SHP77 (cell line): ENCODE measurements around the gene ZNF619.

Source experiments
- DNase-seq, 2 experiments: peaks; one replicate each; lab custom pipeline; 2025; lab: John Stamatoyannopoulos, UW

The ZNF619 gene

DNA sequence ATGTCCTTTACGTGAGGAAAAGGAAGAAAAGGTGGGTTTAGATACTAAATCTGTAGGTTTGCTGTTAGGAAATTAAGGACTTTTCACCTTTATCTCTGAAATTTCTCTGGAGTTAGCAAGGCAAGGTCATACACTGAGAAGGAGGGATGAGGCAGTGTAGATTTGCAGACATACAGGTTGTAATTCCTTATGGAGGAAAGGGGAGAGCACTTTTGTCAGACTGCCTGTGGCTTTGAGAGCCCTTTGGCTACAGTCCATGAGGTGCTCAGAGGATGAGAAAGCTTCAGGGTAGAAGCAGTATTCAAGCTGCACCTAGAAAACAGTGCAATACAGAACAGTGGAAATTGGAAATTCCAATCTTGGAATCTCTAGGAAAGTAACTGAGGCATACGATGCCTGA lies 11.5 kb upstream of the ZNF619 start:
- no peak for DNase-seq

DNA sequence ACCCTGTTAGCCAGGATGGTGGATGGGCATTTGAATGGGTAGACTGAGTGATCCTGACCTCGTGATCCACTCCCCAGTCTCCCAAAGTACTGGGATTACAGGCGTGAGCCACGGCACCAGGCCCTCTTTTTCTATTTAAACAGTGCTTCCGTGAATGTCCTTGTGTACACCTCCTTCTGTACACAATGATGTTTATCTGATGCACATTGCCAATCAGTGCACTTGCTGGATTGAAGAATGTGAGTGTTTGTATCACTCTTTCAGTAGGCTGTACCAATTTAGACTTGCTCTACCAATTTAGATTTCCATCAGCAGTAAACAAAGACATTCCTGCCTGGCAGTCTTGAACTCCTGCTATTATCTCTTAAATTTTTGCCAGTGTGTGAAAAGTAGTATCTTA lies 8.9 kb upstream of the ZNF619 start:
- DNase-seq = no peak

DNA sequence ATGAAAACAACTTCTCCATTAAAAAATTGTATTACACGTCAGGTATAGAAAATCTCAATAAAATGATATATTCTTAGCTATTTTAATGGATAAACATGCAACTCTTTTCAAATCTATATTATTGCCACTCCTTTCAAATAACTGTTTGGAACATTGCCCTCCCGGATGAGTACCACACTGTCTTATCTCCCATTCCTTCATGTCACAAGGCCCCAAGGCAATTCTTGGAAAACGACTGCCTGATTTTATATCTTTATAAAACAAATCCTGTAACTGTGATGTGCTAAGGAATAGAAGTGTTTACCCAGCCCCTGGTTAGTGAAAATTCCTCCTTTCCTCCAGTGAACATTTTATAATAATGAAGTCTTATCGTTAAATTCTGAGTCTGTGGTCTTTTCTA lies 6.2 kb upstream of the ZNF619 start:
- no peak for DNase-seq

DNA sequence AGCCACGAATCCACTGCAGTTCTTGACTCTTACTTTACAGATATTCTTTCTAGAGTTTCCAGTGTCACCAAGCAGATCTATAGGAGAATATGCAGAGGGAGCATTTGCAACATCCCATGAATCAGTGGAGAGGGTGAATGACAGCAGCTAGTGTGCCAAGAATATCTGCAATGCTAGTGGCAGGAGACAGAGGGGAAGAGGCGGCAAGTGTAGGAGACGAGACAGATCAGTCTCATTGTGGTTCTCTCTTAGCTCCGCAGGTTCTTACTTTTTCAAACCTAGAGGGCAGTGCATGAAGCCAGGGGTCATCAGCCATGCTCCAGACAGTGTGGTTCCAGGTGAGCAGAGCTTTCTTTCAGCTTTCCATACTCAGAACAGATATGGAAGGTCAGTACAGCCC lies 744 bp downstream of the ZNF619 start:
- no peak for DNase-seq

- no peak for DNase-seq
Observed at GRCh38 chr3:40487172-40487571, 10.2 kb downstream of the ZNF619 start.

- no peak for DNase-seq
Observed at GRCh38 chr3:40490916-40491315, 14.0 kb downstream of the ZNF619 start.

DNA sequence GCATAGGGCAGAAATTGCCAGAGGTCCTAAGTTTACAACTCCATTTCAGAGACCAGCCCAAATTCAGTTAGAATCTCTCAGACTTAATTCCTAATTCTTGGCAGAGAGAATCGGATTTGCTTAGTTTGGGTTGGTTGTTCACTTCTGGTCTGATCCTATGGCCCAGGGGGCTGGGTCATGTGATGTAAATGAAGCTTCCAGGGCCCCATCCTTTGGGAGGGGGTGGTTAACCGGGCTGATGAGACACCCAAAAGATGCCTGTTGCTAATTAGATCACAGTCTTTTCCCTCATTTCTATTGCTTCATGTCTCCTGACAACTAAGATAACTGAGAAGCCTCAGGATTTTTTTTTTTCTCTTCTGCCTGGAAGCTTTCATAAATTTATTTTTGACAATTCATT lies 17.8 kb downstream of the ZNF619 start:
- DNase-seq = no peak

GRCh38 chr3:40497288-40497687 lies 20.4 kb downstream of the ZNF619 start:
- no peak for DNase-seq

DNA sequence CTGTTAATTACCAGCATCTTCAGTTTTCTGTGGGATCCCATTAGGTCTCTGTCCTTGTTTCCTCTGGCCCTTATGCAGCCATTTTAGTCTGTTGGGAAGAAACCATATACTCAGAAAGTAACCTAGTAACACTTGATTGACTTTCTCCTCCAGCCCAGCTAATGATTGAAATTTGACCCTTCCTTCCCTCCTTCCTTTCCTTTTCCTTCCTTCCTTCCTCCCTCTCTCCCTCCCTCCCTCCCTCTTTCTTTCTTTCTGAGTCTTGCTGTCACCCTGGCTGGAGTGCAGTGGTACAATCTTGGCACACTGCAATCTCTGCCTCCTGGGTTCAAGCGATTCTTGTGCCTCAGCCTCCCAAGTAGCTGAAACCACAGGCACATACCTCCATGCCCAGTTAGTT lies 23.0 kb downstream of the ZNF619 start:
- no peak for DNase-seq

GRCh38 chr3:40502034-40502433 lies 25.1 kb downstream of the ZNF619 start:
- no peak for DNase-seq

- no peak for DNase-seq
Observed at GRCh38 chr3:40504636-40505430, 27.9 kb downstream of the ZNF619 start.

- DNase-seq = peak; percentile 84 to 85
Observed at GRCh38 chr3:40505599-40506462, 28.9 kb downstream of the ZNF619 start, which contains the start of gene ZNF620. Gene ZNF620 (plus strand): TSS chr3:40506039. CDS start chr3:40506353, 314 bp downstream.

- no peak for DNase-seq
Observed at GRCh38 chr3:40511031-40511718, 34.3 kb downstream of the ZNF619 start.

DNA sequence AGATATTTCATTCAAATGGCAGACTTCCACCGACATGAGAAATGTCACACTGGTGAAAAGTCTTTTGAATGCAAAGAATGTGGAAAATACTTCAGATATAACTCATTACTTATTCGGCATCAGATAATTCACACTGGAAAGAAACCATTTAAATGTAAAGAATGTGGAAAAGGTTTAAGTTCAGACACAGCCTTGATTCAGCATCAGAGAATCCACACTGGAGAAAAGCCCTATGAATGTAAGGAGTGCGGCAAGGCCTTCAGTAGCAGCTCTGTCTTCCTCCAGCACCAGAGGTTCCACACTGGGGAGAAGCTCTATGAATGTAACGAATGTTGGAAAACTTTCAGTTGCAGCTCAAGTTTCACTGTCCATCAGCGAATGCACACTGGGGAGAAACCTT lies 39.3 kb downstream of the ZNF619 start:
- no peak for DNase-seq

GRCh38 chr3:40518067-40518466 lies 41.1 kb downstream of the ZNF619 start:
- no peak for DNase-seq

DNA sequence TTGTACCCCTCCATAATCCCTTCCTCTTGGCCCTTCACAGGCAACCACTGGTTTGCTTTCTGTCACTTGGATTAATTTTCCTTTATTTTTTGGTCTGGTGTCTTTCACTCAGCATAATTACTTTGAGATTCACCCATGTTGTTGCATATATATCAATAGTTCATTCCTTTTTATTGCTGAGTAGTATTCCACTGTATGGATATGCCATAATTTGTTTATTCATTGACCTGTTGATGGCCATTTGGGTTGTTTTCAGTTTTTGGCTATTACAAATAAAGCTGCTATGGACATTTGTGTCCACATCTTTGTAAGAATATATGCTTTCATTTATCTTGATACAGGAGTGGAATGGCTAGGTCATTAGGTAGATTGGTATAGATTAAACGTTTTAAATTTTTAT lies 41.9 kb downstream of the ZNF619 start:
- no peak for DNase-seq

- DNase-seq = no peak
Observed at GRCh38 chr3:40521254-40521653, 44.3 kb downstream of the ZNF619 start.

DNA sequence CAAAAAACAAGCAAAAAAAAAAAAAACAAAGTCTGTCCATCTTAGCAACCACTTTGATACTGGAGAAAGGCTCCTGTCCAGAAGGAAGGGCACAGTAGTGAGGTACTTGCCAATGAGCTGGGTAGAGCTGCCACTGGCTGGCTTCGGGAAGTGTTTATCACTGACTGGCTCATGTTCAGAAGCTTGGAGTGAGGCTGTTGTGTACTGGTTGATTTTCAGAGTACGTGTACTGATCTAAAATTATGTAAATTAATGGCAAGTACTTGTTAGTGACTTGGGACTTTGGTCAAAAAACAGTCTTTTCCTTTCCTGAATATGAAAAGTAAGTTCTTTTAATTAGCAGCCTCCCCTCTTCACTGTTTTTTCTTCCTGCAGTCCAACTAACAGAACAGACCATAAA lies 46.9 kb downstream of the ZNF619 start:
- DNase-seq = no peak

DNA sequence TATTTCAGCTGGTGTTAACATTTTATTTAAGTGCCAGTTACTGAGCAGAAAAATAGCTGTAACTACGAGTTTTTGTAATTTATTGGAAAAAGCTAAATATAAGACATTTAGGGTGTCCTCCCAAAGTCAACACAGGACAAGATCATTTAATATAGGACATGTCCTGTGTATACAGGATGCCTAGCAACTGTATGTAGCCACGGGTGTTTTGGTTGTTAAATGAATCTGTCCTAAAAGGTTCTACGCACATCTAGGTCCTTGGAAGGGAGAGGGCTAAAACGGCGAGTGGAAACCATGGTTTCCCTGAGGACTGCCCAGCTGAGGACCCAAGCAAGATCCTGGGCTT lies 47.3 kb downstream of the ZNF619 start:
- DNase-seq = no peak

- peak; percentile 59 to 80 for DNase-seq
Observed at GRCh38 chr3:40524568-40525285, 47.8 kb downstream of the ZNF619 start, which contains the start of gene ZNF621. Gene ZNF621 (plus strand): TSS chr3:40524960. CDS start chr3:40525841, 881 bp downstream.

DNA sequence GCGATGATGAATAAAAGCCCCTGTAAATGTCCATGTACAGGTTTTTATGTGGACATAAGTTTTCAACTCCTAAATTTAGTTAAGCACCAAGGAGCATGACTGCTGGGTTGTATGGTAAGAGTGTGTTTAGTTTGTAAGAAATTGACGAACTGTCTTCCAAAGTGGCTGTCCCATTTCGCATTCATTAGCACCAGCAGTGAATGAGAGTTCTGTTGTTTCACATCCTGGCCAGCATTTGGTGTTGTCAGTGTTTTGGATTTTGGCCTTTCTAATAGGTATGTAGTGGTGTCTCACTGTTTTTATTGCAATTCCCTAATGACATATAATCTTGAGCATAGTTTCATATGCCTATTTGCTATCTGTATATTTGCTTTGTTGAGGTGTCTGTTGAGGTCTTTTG lies 51.5 kb downstream of the ZNF619 start:
- no peak for DNase-seq

- DNase-seq = no peak
Observed at GRCh38 chr3:40532252-40532651, 55.3 kb downstream of the ZNF619 start.
